AG04450 (cell line): ENCODE results near the gene ITPR3. TPM values are rescaled to one million over a fixed set of nuclear protein-coding genes. Genes with fewer than 3 reads are reported as not detected.

ENCODE experiments used
- CTCF ChIA-PET: fragments of 300-600, 350-600 bp; formaldehyde crosslinking; extraction: SDS; loops from one replicate; lab custom pipeline; 2022; ENCODE audit warnings: antibody characterized with exemption, inconsistent platforms; lab: Charles Lee
- POLR2A ChIA-PET: fragments of 350-600 bp; formaldehyde crosslinking; extraction: SDS; loops from one replicate; lab custom pipeline; 2021; ENCODE audit warnings: antibody characterized with exemption, inconsistent platforms; lab: Yijun Ruan, JAX
- DNase-seq: peaks from one replicate; pipeline ENCODE4 v3.0.0-alpha.2; 2011; ENCODE audit warnings: low read depth, low spot score
- H3K27ac ChIP-seq: one replicate; pipeline ENCODE4 v1.5.1; 2012; ENCODE audit warnings: low read depth, low read length, control low read depth
- H3K27me3 ChIP-seq: one replicate; pipeline ENCODE4 v1.6.0; 2012; ENCODE audit warnings: low read length; ENCODE audit not compliant: control insufficient read depth, insufficient read depth
- H3K4me3 ChIP-seq: 2 replicates; pipeline ENCODE4 v1.5.1; 2011; ENCODE audit warnings: mild to moderate bottlenecking, low read depth, low read length, control low read depth
- H3K9me3 ChIP-seq: 2 replicates; pipeline ENCODE4 v1.5.1; 2012; ENCODE audit warnings: low read length; ENCODE audit not compliant: control insufficient read depth, insufficient read depth
- CTCF ChIP-seq: IDR thresholded peaks from 2 replicates; pipeline ENCODE4 v1.5.1; 2011; ENCODE audit warnings: low read depth, low read length, control low read depth, inconsistent platforms
- polyA plus RNA-seq: library from polyadenylated mRNA; depleted of rRNA; stranded (reverse); fragments of >200 nt; gene quantifications from 2 replicates; pipeline ENCODE4 v1.2.3, GENCODE V29; 2011

ITPR3 gene
- polyA plus RNA-seq, 1 experiment, result 4.4 TPM

- POLR2A ChIA-PET, result no interaction called here
- no peak for DNase-seq
Measured at GRCh38 chr6:33740204-33740608, 119.1 kb downstream of the ITPR3 start.

GRCh38 chr6:33740794-33741193, 119.7 kb downstream of the ITPR3 start:
- no peaks in the 10 kb centered on the region for H3K9me3 ChIP-seq
- H3K4me3 ChIP-seq, result no peak overlapping the region
- ChIA-PET POLR2A (no interaction called here), CTCF (interaction anchor here (1.4 kb wide), 1 partner anchor 156 kb away, joined by 4 read pairs; no protein-coding TSS in a partner anchor)
- no peak for DNase-seq
- H3K27ac ChIP-seq, result no peak overlapping the region
- no peak for TF ChIP-seq CTCF
- H3K27me3 ChIP-seq, result peaks cover 19% of the 10 kb centered on the region

More at GRCh38 chr6:33740204-33740608, 119.1 kb downstream of the ITPR3 start:
- Histone ChIP-seq H3K27me3 (peaks cover 19% of the 10 kb centered on the region), H3K27ac (no peak overlapping the region), H3K9me3 (no peaks in the 10 kb centered on the region), H3K4me3 (no peak overlapping the region)
- CTCF ChIA-PET, result interaction anchor here (0.9 kb wide), 1 partner anchor 29 kb away, joined by 3 read pairs; the partner anchor contains the start of gene UQCC2
- no peak for TF ChIP-seq CTCF

GRCh38 chr6:33742092-33742491, 121.0 kb downstream of the ITPR3 start:
- CTCF ChIA-PET, result interaction anchor here (0.7 to 4.5 kb wide), 5 partner anchors 26 to 413 kb away, joined by 4 to 42 read pairs (median 31); partner anchors contain the start of gene UQCC2
- no peak for DNase-seq
- no peak overlapping the region for H3K4me3 ChIP-seq
- TF ChIP-seq CTCF, result no peak
- no peaks in the 10 kb centered on the region for H3K9me3 ChIP-seq
- peaks cover 19% of the 10 kb centered on the region for H3K27me3 ChIP-seq
- POLR2A ChIA-PET, result no interaction called here
- no peak overlapping the region for H3K27ac ChIP-seq

- CTCF ChIA-PET, result interaction anchor here (0.7 to 5.2 kb wide), 17 partner anchors 8 to 421 kb away, joined by 3 to 62 read pairs (median 7); partner anchors contain the start of gene UQCC2
- no peak overlapping the region for H3K27ac ChIP-seq
- H3K27me3 ChIP-seq, result peaks cover 19% of the 10 kb centered on the region
- no peak for DNase-seq
- no peak for TF ChIP-seq CTCF
- POLR2A ChIA-PET, result no interaction called here
- no peak overlapping the region for H3K4me3 ChIP-seq
- H3K9me3 ChIP-seq, result no peaks in the 10 kb centered on the region
Measured at GRCh38 chr6:33742837-33743236, 121.7 kb downstream of the ITPR3 start.

GRCh38 chr6:33744001-33744848, 123.1 kb downstream of the ITPR3 start:
- DNase-seq, result no peak
- POLR2A ChIA-PET, result no interaction called here
- Histone ChIP-seq H3K27me3 (peaks cover 22% of the 10 kb centered on the region), H3K4me3 (no peak overlapping the region), H3K27ac (no peak overlapping the region), H3K9me3 (no peaks in the 10 kb centered on the region)
- CTCF ChIA-PET, result interaction anchor here (0.5 to 5.2 kb wide), 41 partner anchors 8 to 1187 kb away, joined by 3 to 62 read pairs (median 4); partner anchors contain the start of genes BAK1 and UQCC2
- peak; percentile 96 for TF ChIP-seq CTCF
